Activated CD8-positive, alpha-beta memory T cell treated with anti-CD3 and anti-CD28 coated beads for 4 hours (primary cell): Measurements from ENCODE around the gene LONRF2.
"Not testable (repeated sequence)": the region's sequence is repeated elsewhere in the genome, so short reads cannot be mapped to it uniquely, and the experiment has no call there.

Experiments
- DNase-seq, 2 donors: peaks; one replicate each; pipeline ENCODE4 v3.0.0-alpha.2; 2020; ENCODE audit warnings: low read depth in 2 of 2

LONRF2 gene

GRCh38 chr2:100254646-100255210 is 67.6 kb downstream of the LONRF2 start:
- no peak for DNase-seq

DNA sequence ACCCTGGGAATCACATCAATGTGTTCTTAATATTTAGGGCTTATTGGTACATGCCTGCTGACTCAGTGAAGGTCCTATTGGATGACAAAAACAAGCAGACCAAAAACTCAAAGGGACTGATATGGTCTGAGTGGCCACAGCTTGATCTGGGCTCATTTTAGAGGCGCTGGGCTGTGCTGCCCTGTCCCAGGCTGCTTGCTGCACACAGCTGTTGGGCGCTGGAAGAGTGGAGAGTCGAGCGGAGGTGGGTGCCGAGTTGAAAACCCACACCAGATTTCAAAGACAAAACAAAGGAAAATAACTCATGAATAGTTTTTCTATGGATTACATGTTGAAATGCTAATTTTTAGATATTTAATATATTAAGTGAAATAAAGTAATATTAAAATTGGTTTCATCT is 68.5 kb downstream of the LONRF2 start:
- DNase-seq = no peak

DNA sequence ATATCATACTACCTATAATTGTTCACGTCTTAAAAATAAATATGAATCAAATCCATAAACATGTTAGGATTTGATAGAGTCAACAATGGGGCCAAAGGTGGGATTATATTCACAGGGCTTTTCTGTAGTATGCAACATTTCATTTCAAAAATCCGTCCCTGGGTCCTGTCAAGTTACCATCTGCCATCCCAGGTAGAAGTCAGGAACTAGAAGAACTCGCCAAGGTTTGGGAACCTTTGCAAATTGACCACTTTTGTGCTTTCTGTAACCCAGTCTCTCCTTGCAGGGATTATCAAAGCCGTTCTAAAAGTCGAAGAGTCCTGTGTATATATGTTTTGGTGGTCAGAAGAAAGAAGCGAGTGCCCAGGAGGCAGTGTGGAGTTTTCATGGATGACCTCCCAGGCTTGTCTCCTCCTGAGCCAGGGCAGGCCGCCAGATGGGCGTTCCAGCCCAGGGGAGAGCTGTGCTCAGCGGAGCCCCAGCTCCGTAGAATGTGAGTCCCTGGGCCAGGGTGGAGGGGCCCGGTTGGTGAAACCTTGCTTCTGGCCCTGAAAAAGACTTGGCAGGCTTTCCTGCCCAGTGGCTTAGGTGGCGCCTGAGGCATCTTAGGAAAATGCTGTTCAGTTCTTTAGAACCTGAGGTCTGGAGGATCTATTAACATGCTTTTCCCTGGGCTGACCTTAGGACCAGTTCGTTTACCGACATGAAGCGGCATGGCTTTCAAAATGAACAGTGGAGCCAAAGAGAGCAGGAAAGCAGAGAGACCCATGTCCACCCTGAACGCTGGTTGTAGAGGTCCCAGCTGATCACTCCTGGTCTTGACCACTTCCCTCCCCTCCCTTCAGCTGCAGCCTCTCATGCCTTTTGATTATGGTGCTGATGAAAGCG is 69.2 kb downstream of the LONRF2 start:
- DNase-seq = no peak

DNA sequence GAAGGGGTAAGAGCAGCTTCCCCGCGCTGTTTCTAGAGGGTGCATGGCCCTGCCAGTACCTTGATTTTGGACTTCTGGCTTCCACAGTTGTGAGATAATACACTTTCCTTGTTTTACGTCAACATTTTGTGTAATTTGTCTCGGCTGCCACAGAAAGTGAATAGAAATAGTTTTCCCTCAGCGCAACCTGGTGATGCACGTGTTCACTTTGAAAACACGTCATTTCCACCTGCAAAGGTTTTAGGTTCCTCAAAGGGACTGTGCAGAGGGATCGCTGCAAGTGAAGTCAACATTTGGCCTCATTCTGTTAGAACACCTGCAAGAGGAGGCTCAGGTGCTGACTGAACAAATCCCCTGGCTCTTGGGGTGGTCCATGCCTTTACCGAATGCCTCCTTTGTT is 71.7 kb downstream of the LONRF2 start:
- no peak for DNase-seq

- no peak for DNase-seq
These were observed 73.3 kb downstream of the LONRF2 start for GRCh38 chr2:100248971-100249370.

DNA sequence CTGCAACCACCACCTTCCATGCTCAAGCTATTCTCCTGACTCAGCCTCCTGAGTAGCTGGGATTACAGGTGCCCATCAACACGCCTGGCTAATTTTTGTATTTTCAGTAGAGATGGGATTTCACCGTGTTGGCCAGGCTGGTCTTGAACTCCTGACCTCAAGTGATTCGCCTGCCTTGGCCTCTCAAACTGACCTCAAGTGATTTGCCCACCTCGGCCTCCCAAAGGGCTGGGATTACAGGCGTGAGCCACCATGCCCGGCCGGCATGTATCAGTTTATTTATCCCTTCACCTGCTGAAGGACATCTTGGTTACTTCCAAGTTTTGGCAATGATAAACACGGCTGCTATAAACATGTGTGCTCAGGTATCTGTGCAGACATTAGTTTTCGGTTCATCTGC is 73.7 kb downstream of the LONRF2 start:
- DNase-seq = not testable (repeated sequence)

DNA sequence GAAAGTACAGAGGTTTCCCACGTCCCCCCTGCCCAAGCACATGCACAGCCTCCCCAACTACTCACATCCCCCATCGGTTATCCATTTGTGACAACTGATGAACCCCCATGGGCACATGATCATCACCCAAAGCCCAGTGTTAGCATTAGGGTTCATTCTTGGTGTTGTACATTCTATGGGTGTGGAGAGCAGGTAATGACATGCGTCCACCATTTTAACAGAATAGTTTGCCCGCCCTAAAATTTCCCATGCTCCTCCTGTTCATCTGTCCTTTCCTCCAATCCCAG is 74.3 kb downstream of the LONRF2 start:
- DNase-seq = no peak

GRCh38 chr2:100247256-100248043 is 74.9 kb downstream of the LONRF2 start:
- no peak for DNase-seq

GRCh38 chr2:100246163-100247145 is 75.8 kb downstream of the LONRF2 start:
- DNase-seq = no peak

DNA sequence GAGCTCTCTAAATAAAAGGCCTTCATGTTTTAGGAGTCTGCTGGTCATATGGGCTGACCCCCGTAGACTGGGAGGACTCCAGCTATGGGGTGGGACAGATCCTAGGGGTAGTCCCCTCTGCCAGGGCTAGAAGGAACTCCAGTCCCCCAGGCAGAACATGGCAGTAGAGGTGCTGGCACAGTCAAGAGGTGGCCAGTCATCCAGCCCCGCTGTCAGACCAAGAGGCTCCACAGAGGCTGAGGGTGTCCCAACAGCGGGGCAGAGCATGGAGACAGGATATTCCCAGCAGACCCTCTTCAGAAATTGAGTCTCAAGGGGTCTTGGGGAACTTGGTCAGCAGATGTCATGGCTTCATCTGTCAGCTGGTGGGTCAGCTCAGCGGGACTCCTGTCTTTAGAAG is 76.6 kb downstream of the LONRF2 start:
- no peak for DNase-seq

- no peak for DNase-seq
These were observed 77.3 kb downstream of the LONRF2 start for GRCh38 chr2:100244881-100245605.

DNA sequence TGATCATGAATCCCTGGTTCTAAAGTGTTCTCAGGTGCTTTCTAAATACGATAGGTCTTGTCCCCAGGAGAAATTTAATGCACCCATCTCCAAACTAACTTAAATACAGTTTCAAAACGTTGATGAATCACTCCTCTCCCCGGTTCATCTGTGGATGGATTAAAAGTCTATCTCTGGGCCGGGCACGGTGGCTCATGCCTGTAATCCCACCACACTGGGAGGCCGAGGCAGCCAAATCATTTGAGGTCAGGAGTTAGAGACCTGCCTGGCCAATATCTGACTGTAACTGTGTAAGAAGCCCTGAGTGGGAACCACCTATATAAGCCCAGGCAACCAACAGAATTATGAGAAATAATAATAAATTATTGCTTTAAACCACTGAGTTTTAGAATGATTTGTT is 78.7 kb downstream of the LONRF2 start:
- DNase-seq = no peak

- no peak for DNase-seq
These were observed 79.2 kb downstream of the LONRF2 start for GRCh38 chr2:100242891-100243619.

GRCh38 chr2:100242476-100242875 is 79.8 kb downstream of the LONRF2 start:
- no peak for DNase-seq

GRCh38 chr2:100241236-100241635 is 81.1 kb downstream of the LONRF2 start:
- no peak for DNase-seq

GRCh38 chr2:100240386-100240785 is 81.9 kb downstream of the LONRF2 start:
- no peak for DNase-seq

- DNase-seq = no peak
These were observed 82.7 kb downstream of the LONRF2 start for GRCh38 chr2:100239486-100240210.

GRCh38 chr2:100238471-100238870 is 83.8 kb downstream of the LONRF2 start:
- DNase-seq = no peak

GRCh38 chr2:100237770-100238169 is 84.5 kb downstream of the LONRF2 start:
- DNase-seq = no peak

GRCh38 chr2:100237163-100237562 is 85.1 kb downstream of the LONRF2 start:
- DNase-seq = no peak
